Type B pancreatic cell (in vitro differentiated cells): Measurements from ENCODE around the gene SPTB. TPM values are rescaled to one million over a fixed set of nuclear protein-coding genes. Genes with fewer than 3 reads are reported as not detected.
"Not testable (repeated sequence)": the region's sequence is repeated elsewhere in the genome, so short reads cannot be mapped to it uniquely, and the experiment has no call there.

ENCODE experiments used
- DNase-seq: peaks from one replicate; pipeline ENCODE4 v3.0.0; 2021; ENCODE audit warnings: mixed read lengths; ENCODE audit not compliant: unreplicated experiment; ENCODE audit errors: extremely low spot score
- H3K27ac Mint-ChIP-seq: 2 replicates; pipeline ENCODE4 v1.8.0; 2021; ENCODE audit warnings: mild to moderate bottlenecking, mixed read lengths
- H3K27me3 Mint-ChIP-seq: 2 replicates; pipeline ENCODE4 v1.8.0; 2021; ENCODE audit warnings: mixed read lengths
- H3K36me3 Mint-ChIP-seq: 2 replicates; pipeline ENCODE4 v1.8.0; 2021; ENCODE audit warnings: mixed read lengths
- H3K4me1 Mint-ChIP-seq: one replicate; pipeline ENCODE4 v1.8.0; 2021; ENCODE audit warnings: mixed read lengths; ENCODE audit not compliant: unreplicated experiment
- H3K4me3 Mint-ChIP-seq: 2 replicates; pipeline ENCODE4 v1.8.0; 2021; ENCODE audit warnings: mild to moderate bottlenecking, mixed read lengths
- H3K9me3 Mint-ChIP-seq: 2 replicates; pipeline ENCODE4 v1.8.0; 2021; ENCODE audit warnings: mixed read lengths
- total RNA-seq: library from RNA; stranded (reverse); gene quantifications from 2 replicates; pipeline ENCODE4 v1.2.1, GENCODE V29; 2021; ENCODE audit warnings: low replicate concordance
- TF ChIP-seq, protein P1 (sequence below): fragments of 200-600 bp; sonication (generic); conservative IDR thresholded peaks from 2 replicates; pipeline ENCODE4 v1.5.0; 2021; ENCODE audit warnings: antibody characterized with exemption, mild to moderate bottlenecking

SPTB gene
- total RNA-seq, 1 donor from 2014 or later = 3.8 TPM

DNA sequence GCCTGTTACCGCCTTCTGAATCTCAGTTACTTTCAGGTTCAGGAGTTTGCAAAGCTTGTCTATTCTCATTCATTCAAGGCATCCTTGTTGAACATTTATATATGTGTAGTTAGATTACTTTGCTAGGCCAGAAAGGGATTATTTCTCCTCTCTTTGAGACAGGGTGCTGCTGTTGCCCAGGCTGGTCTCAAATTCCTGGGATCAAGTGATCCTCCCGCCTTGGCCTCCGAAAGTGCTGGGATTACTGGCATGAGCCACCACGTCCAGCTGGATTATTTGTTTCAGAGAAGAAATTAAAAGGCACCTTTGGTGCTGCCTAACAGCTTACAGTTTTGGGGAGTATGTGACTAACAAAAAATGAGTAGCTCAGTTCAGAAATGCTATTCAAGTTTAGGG lies 35.3 kb upstream of the SPTB start:
- no peak for DNase-seq

DNA sequence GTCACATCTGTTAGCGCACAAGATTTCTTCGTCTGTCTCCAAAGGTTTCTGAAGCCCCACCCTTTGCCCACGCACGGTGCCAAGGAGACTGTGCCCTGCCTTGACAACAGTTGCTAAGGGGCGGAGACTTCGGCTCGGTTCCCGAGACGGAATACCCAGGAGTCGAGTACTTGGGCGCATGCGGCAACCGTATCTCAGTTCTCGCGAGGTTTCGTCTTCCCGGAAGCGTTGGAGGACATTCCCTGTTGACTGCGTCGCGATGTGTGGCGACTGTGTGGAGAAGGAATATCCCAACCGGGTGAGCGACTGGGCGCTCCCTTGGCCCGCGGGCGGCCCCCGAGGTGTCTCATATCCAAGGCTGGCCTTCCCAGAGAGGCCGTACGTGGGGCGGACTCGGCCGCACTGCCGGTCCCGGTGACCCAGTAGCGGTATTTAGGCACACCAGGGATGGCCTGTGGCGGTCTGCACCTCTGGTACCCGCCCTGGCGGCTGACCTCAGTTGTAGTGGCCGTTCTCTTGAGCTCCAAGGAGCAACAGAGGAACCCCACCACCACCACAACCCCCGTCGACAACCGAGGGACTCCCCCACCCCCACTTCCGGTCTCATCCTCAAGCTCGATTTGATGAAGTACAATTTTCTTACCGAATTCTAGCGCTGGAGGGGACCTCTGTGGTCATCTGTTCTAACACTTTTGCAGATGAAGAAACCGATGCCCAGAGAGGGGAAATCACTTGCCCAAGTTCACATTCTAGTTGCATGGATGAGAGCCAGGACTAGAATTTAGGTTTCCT lies 34.7 kb upstream of the SPTB start, which contains the start of gene CHURC1:
Gene CHURC1, plus strand, starts transcription at position 219 of the 792 bp plus-strand sequence. Its CDS starts 41 bp downstream, at position 260.
- peaks cover 16% of the 10 kb centered on the region for H3K4me1 Mint-ChIP-seq

More for the DNA sequence above, 35.3 kb upstream of the SPTB start:
- TF ChIP-seq, protein P1, sequence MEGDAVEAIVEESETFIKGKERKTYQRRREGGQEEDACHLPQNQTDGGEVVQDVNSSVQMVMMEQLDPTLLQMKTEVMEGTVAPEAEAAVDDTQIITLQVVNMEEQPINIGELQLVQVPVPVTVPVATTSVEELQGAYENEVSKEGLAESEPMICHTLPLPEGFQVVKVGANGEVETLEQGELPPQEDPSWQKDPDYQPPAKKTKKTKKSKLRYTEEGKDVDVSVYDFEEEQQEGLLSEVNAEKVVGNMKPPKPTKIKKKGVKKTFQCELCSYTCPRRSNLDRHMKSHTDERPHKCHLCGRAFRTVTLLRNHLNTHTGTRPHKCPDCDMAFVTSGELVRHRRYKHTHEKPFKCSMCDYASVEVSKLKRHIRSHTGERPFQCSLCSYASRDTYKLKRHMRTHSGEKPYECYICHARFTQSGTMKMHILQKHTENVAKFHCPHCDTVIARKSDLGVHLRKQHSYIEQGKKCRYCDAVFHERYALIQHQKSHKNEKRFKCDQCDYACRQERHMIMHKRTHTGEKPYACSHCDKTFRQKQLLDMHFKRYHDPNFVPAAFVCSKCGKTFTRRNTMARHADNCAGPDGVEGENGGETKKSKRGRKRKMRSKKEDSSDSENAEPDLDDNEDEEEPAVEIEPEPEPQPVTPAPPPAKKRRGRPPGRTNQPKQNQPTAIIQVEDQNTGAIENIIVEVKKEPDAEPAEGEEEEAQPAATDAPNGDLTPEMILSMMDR = no peak
- H3K4me3 Mint-ChIP-seq = peak overlapping the region; percentile 91
- H3K4me1 Mint-ChIP-seq = peaks cover 16% of the 10 kb centered on the region
- H3K27me3 Mint-ChIP-seq = peaks cover 3% of the 10 kb centered on the region
- H3K27ac Mint-ChIP-seq = peak overlapping the region; percentile 89
- no peaks in the 10 kb centered on the region for H3K9me3 Mint-ChIP-seq
- H3K36me3 Mint-ChIP-seq = no peaks in the 10 kb centered on the region

DNA sequence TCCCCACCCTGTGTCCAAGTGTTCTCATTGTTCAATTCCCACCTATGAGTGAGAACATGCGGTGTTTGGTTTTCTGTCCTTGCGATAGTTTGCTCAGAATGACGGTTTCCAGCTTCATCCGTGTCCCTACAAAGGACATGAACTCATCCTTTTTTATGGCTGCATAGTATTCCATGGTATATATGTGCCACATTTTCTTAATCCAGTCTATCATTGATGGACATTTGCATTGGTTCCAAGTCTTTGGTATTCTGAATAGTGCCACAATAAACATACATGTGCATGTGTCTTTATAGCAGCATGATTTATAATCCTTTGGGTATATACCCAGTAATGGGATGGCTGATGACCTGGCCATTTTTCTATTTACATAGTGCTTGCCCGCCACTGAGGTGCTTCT lies 33.8 kb upstream of the SPTB start:
- not testable (repeated sequence) for H3K9me3 Mint-ChIP-seq, DNase-seq, H3K36me3 Mint-ChIP-seq, H3K27me3 Mint-ChIP-seq
- Mint-ChIP-seq H3K4me1 (peaks cover 16% of the 10 kb centered on the region), H3K27ac (peak overlapping the region; percentile 89), H3K4me3 (peak overlapping the region; percentile 91)

More for the DNA sequence above, 34.7 kb upstream of the SPTB start, which contains the start of gene CHURC1:
- H3K27me3 Mint-ChIP-seq = peaks cover 3% of the 10 kb centered on the region
- peak within 1 kb of the TSS; percentile 89 for H3K27ac Mint-ChIP-seq
- TF ChIP-seq, protein P1 = no peak
- H3K4me3 Mint-ChIP-seq = peak within 1 kb of the TSS; percentile 91
- peak; percentile 93 for DNase-seq
- H3K9me3 Mint-ChIP-seq = no peaks in the 10 kb centered on the region
- H3K36me3 Mint-ChIP-seq = no peaks in the 10 kb centered on the region

- H3K4me3 Mint-ChIP-seq = no peak overlapping the region
- no peak for DNase-seq
- no peaks in the 10 kb centered on the region for H3K9me3 Mint-ChIP-seq
- peaks cover 16% of the 10 kb centered on the region for H3K4me1 Mint-ChIP-seq
- TF ChIP-seq, protein P1 = no peak
- H3K36me3 Mint-ChIP-seq = no peaks in the 10 kb centered on the region
- peaks cover 3% of the 10 kb centered on the region for H3K27me3 Mint-ChIP-seq
- no peak overlapping the region for H3K27ac Mint-ChIP-seq
Observed at GRCh38 chr14:64912261-64912660, 32.6 kb upstream of the SPTB start.

DNA sequence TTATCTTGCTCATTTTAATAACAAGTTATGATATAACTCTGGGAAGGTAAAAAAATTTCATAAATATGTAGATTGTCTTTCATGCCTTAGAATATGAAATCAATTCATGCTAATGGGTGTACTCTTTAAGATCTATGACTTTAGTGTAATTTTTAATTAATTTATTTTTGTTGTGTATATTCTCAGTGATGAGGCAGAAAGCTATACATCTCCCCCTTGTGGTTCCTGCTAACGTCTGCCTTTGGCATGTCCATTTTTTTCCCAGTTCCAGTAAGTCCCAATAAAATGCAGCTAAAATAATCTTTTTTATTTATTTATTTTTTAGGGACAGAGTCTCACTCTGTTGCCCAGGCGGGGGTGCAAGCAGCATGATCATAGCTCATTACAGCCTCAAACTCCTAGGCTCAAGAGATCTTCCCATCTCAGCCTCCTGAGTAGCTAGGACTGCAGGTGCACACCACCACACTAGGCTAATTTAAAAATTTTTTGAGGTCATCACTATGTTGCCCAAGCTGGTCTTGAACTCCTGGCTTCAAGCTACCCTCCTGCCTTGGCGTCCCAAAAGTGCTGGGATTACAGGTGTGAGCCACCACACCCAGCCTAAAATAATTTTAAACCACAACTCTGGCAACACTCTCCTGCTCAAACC lies 31.3 kb upstream of the SPTB start:
- H3K9me3 Mint-ChIP-seq = no peaks in the 10 kb centered on the region
- H3K4me1 Mint-ChIP-seq = peaks cover 19% of the 10 kb centered on the region
- peaks cover 6% of the 10 kb centered on the region for H3K27me3 Mint-ChIP-seq
- no peaks in the 10 kb centered on the region for H3K36me3 Mint-ChIP-seq
- no peak overlapping the region for H3K4me3 Mint-ChIP-seq
- TF ChIP-seq, protein P1 = peak; percentile 81
- no peak for DNase-seq
- no peak overlapping the region for H3K27ac Mint-ChIP-seq

GRCh38 chr14:64906022-64906421 lies 26.3 kb upstream of the SPTB start:
- Mint-ChIP-seq H3K27me3 (peaks cover 10% of the 10 kb centered on the region), H3K4me3 (no peak overlapping the region), H3K36me3 (no peaks in the 10 kb centered on the region), H3K27ac (no peak overlapping the region), H3K4me1 (peaks cover 8% of the 10 kb centered on the region), H3K9me3 (no peaks in the 10 kb centered on the region)
- no peak for DNase-seq
- TF ChIP-seq, protein P1 = no peak
